GM12873 (cell line): ENCODE results near the gene DYSF.

ENCODE experiments used
- CTCF ChIP-seq: IDR thresholded peaks from 2 replicates; pipeline ENCODE4 v1.5.1; 2012; ENCODE audit warnings: low read depth, mild to moderate bottlenecking, moderate library complexity, low read length, control low read depth; ENCODE audit not compliant: insufficient read depth; ENCODE audit errors: missing control alignments

The DYSF gene

GRCh38 chr2:71469403-71470398 is 16.3 kb downstream of the DYSF start:
- TF ChIP-seq CTCF: no peak

DNA sequence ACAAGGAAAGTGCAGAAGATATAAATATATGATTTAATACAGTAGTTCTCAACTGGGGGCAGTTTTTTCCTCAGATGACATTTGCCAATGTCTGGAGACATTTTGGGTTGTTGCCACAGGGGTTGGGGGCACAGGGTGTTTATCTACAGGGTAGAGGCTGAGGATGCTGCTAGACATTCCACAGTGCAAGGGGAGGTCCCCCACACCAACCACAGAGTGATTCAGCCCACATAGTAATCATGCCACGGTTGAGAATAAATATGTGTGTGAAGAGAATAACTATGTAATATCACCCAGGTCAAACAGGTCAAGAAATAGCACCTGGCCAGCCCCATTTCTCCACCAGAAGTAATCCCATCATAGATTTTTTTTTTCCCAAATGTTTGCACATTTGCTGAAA is 17.9 kb downstream of the DYSF start:
- no peak for TF ChIP-seq CTCF

DNA sequence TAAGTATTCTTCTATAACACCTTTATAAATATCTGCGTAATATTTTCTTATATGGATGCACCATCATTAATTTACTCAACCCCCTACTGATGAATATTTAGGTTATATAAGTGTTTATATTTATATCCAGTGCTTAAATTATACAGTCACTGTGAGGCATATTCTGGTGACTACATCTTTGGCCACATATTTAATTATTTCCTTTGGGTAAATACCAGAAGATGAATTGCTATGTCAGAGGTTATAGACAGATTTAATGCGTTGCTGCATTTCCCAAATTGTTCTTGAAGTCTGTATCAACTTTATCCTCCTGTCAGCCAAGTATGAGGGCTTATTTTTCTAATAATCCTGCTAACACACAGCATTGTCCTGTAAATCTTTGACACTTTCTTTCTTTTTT is 18.7 kb downstream of the DYSF start:
- TF ChIP-seq CTCF: no peak

DNA sequence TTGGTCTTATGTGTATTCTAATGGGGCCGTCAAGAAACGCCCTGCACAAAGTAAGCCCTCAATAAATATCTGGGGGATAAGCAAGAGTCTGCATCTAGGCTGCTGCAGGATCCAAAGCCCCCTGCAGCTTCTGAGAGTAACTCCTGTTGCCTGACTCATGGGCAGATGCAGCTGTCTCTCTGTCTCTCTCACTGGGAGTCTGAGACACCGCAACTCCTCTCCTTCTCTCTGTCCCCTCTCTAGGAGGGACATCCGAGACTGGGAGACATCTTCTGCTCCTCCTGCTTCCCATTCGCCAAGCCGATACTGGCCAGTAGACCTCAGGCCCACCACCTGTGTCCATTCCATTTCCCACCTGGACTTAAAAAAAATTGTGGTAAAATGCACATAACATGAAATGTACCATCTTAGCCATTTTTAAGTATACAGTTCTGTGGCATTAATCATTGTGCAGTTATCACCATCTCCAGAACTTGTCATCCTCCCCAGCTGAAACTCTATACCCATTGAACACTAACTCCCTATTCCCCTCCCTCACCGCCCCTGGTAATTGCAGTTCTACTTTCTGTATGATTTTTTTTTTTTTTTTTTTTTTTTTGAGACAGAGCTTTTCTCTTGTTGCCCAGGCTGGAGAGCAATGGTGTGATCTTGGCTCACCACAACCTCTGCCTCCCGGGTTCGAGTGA is 20.1 kb downstream of the DYSF start:
- no peak for TF ChIP-seq CTCF

DNA sequence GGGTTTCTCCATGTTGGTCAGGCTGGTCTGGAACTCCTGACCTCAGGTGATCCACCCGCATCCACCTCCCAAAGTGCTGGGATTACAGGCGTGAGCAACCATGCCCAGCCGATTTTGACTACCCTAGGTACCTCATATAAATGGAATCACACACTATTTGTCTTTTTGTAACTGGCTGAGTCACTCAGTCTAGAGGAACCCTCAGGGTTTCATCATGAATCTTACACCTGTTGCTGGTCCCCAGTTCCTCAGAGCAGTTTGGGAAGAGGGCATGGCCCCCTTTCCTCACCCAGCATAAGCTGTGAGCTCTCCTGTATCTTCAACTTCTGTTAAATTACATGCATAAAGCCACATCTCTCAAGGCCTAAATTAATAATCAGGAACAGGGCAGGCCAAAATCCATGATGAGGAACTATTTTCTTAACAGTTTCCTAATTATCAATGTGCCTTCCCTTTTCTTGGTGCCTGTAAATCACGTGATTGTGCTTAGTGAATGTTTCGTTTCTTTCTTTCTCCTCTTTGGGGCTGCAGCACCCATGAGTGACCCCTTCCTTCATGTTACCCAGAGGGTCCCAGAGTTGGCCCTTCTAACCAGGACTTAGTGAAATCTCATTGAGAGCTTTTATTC is 20.9 kb downstream of the DYSF start:
- no peak for TF ChIP-seq CTCF

DNA sequence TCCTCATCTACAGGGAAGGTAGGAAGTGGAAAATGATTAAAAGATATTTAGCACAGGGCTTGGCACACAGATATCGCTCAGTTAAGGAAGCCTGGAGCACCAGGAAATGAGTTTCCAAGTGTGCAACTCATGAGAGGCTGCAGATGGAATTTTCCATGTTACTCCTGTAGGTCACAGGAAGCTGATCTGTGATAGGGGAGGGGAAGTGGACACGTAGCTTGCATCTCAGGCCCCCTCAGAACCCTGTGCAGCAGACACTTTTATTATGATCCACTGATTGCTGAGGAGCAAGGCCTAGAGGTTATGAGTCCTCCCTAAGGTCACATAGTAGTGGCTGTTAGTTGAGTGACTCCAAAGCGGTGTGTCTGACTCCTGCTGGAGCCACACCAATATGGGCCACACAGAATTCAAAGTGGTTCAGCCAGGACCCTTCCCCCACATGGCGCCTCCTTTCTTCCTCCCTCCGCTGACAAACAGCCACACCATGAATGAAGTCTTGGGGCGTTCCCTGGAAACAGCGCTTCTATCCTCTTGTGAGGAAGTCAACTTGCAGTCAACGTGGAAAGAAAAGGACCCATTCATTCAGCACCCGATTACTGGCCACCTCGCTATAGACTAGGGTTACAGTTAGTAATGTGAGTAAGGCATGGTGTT is 21.5 kb downstream of the DYSF start:
- no peak for TF ChIP-seq CTCF
